Middle frontal gyrus (tissue), 1 donor: ENCODE measurements around the gene FUT7.
"Not testable (repeated sequence)": the region's sequence is repeated elsewhere in the genome, so short reads cannot be mapped to it uniquely, and the experiment has no call there.

Experiments used
- DNase-seq: peaks from one replicate; pipeline ENCODE4 v3.0.0-alpha.2; 2015; ENCODE audit warnings: low spot score; ENCODE audit errors: extremely low spot score

The FUT7 gene

DNA sequence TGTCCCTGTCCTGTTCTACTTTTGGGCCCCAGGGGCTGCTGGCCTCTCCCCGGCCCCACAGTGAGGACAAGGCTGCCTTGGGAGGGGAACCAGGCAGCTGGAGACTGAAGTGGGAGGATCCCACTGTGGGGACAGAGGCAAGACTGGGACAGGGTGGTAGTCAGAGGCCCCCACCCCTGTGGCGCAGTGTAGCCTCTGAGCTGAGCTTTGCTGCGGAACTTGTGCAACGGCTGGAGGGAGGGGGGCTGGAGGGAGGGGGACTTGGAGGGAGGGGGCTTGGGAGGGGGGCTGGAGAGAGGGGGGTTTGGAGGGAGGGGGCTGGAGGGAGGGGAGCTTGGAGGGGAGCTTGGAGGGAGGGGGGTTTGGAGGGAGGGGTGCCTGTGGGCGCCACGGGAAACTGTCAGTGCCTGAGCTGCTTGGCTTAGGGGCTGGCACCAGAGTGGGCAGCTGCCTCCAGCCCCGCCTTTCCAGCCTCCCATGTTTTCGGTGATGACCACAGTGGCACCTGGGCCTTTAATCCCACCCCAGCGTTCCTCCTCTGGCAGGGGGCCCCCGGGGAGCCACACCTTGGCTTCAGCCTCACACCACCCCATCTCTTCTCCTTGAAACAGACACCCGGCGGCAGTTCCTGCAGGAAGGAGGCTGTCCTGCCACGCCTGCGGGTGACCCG is 2.3 kb upstream of the FUT7 start:
- DNase-seq: no peak

DNA sequence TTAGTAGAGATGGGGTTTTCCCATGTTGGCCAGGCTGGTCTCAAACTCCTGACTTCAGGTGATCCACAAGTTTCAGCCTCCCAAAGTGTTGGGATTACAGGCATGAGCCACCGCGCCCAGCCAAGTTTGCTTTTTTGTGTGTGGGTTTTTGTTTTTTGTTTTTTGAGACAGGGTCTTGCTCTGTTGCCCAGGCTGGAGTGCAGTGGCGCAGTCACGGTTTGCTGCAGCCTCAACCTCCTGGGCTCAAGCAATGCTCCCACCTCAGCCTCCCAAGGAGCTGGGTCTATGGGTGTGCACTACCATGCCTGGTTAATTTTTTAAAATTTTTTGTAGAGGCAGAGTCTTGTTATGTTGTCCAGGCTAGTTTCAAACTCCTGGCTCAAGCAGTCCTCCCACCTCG is 1.6 kb upstream of the FUT7 start:
- not testable (repeated sequence) for DNase-seq

DNA sequence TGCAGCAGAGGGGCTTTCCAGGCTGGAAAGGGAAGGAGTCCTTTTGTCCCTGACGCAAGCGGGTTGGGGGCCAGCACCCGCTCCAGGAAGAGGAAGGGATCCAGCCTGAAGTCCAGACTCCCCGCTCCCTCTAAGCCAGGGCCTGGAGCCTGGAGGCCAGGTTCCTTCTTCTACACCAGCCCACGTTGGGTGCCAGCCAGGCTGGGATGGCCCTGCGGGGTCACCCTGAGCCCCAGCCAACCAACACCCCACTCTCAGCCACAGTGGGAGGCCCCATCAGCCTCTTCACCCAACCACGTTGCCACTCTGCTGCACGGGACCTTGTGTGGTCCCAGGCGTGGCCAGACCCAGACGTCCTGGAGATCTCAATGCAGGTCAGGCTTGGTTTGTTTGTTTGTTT is 970 bp upstream of the FUT7 start:
- DNase-seq: no peak

DNA sequence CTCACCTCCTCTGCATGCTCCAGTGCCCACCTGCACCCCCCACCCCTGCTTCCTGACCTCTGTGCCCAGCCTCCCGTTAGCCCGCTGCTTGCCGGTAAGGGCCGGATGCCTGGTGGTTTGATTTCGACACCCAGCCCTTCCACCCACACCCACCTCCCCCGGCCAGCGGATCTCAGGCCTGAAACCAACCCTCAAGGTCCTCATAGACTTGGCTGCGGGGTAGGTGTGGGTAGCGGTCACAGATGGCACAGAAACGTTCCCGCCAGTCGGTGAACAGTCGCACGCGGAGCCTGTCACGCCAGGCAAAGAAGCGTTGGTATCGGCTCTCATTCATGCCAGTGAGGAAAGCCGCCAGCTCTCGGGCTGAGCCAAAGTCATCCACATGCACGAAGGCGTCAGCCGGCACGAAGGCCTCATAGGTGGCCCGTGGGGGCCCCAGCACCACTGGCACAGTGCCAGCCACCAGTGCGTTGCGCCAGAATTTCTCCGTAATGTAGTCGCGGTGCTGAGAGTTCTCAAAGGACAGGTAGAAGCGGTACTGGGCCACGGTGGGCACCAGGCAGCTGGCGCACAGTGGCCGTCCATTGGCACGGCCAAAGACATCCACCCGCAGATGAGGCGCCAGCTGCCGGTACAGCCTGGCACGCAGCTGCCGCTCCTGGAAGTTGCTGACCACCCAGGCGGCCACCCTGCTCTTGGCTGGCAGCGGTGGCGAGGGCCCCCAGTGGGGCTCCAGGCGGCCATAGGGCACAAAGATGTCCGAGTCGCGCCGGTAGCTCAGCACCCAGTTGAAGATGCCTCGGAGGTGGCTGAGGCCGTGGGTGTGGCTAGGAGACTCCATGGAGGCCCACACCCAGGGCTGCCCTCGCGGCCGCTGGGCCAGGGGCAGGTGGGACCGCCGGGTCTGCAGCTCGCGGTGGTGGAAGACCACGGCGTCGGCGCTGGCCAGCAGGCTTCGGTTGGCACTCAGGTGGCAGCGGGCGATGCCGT is 1.1 kb downstream of the FUT7 start:
- no peak for DNase-seq

DNA sequence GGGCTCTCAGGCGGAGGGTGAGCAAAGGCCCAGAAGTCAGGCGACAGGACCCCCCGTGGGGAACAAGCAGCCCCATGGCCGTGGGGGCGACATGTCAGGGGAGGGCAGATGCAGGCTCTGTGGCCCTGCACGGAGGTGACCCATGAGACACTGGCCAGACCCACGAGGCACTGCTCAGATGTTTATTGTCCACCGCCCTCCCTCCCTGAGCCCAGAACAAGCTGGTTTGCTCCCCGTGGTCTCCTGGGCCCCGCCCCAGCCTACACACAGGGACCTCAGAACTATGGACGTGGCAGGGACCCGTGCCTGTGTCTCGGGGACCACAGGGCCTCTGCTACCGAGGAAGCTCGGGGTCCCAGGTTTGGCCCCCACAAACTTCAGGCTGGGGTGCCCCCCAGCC is 1.9 kb downstream of the FUT7 start:
- DNase-seq: no peak

DNA sequence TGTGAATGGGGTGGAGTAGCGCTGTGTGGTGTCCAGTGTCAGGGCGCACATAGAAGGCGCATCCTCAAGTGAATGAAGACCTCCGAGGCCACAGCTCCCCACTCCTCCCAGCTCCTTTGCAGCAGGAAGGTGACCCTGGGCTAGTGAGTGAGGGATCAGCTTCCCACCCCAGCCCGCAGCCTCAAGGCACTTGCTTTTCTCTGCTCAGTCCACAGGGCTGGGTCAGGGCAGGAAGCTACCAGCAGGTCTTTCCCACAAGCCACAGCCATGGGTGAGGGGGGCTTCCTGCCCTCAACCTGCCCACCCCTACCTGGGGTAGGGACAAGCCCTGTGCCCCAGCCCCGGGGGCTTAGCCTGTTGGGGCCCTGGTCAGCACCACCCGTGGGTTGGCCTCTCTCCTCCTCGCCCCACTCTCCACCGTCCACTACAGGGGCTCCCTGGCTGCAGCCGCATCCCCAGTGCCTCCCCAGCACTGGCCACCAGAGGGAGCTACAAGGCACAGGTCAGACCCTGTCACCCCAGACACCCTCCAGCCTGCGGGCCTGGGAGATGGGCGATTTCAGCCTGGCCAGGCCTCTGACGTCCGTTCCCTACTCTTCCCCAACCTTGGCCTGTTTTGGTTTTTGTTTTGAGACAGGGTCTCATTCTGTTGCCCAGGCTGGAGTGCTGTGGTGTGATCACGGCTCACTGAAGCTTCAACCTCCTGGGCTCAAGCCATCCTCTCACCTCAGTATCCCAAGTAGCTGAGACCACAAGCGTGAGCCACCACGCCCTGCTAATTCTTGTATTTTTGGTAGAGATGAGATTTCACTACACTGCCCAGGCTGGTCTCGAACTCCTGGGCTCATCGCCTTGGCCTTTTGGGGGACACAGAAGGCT is 2.6 kb downstream of the FUT7 start:
- no peak for DNase-seq

DNA sequence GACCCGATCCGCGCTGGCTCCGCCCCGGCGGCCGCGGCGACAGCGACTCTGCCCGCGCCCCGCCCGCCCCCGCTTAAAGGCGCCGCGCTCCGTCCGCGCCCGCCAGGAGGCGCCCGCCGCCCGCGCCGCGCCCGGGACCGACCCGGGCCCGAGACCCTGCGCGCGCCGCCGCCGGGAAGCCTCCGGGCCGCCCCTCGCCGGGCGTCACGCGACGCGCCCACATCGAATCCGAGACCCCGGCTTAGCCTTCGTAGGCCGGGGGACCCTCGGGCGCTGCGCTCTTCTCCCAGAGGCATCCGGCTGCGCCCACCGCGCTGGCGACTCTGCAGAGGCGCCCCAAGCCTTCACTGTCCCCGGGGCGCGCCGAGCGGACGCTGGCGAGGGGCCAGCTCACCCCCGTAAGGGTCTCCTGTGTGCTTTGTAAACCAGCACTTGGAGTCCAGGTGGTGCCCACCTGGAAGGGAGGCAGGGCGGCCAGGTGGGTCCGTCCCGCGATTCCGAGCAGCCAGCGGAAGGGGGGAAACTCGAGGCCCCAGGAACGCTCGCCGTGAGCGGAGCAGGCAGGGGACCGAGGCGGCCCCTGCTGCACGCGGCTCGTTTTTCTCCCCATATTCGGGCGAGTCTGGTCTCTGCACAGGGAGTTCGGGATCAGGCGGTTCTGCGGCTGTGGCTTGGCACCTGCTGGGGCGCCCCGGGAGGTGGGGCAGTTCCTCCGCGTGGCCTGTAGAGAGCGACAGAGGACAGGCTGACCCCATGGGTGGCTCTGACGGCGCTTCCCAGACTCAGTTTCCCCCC is 3.4 kb downstream of the FUT7 start:
- DNase-seq: peak; percentile 69

DNA sequence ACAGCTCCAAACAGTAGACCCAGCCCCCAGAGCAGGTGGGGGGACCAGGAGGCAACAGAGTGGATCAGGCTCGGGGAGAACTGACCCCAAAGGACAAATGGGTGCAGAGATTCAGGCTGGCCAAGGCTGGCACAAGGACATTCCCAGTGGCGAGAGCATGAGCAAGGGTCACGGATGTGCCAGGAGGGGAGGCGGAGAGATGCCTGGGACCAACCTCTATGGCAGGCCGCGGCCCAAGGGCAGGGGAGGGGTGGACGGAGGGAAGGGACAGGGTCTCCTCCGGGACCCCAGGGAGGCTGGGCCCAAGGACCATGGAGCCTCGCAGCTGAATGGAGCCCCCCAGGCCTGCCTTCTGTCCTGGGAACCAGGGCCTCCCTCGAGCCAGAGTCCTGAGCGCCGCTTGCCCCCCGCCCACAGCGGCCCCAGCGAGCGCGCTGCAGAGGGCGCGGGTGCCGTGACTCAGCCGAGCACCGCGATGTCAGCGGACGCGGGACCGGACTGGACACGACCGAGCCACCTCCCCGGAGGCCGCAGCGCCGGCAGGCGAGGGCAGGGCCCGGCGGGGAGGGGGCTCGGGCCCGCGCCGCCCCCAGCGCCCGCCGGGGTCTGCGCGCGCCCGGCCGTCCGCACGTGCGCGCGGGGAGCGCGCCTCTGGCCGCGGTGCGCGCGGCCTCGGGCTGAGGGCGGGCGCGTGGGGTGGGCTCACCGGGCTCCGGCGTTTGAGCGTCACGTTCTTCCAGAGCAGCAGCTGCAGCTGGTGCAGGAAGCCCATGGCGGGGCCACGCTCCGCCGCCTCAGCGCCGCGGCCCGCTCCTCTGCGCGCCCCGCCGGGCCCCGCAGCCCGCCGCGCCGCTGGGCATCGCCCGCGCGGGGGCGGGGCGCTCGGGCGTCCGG is 4.3 kb downstream of the FUT7 start, which contains the start of gene ABCA2:
Gene ABCA2, minus strand, starts transcription at position 869 of the 894 bp plus-strand sequence. Its CDS starts 97 bp downstream, at position 772.
- DNase-seq: no peak

DNA sequence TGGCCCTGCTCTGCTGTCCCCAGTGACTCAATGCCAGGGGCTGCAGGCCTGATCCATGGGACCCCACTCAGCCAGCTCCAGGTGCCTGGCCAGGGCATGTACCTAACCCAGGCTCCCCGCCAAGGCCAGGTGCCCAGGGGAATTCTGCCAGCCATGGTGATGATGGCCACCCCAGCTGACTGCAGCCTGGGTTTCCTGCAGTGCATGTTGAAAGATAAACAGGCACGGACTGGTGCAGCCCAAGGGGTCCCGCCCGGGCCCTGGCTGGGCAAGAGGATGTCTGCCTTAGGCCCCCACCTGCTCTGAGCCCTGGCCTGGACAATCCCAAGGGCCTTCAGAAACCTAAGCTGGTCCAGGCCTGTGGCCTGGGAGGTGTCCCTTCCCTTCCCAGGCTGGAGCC is 5.1 kb downstream of the FUT7 start:
- DNase-seq: no peak

DNA sequence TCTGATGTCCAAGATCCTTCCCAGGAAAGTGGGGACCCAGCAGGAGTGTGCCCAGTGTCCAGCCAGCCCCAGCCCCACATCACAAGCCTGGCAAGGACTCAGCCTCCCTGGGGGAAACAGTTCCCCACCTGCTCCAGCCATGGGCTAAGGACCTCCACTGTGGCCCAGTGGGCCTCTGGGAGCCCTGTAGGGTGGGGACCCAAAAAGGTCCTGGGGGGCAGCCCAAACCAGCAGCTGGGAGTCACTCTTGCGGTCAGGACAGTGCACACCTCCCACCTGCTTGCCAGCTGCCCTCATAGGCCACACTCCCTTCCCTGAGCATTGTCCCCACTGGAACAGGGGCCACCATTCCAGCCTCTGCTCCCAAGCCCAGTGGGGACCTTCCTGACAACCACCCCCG is 5.5 kb downstream of the FUT7 start:
- DNase-seq: no peak

DNA sequence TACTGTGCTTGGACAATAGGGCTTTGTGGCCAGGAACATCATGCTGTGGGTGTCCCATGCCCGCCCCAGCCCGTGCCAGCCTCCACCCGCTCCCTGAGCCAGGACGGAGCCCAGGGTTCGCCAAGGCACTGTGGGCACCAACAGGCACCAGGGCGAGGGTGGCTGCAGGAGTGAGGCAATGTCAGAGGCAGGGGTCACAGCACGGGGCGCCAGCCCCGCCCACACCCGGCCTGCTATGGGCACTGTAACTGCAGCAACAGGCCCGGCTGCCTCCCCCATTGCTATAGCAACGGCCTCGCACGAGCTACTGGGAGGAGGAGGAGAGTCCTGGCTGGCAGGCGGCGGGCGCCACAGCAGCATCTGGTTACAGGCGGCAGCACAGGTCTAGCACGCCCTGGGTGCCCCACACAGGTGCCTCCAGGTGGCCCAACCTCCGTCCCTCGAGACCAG is 6.3 kb downstream of the FUT7 start:
- DNase-seq: peak; percentile 88

DNA sequence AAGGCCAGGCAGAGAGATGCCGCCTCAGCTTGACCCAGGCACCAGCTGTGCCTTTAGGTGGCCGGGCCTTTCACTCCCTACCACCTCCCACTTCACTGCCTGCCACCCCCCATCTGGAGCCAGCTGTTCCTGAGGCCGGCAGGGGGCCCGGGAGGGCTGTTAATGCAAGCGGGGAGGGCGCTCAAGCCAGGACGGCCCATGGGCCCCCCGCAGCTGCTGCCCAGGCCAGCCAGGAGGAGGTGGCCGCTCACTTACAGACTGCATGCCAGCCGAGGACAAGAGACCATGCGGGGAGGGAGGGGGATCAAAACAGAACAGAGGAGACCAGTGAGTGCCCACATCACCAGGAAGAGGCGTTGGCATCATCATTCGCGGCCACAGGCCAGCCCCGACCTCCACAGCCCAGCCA is 8.3 kb downstream of the FUT7 start:
- no peak for DNase-seq

DNA sequence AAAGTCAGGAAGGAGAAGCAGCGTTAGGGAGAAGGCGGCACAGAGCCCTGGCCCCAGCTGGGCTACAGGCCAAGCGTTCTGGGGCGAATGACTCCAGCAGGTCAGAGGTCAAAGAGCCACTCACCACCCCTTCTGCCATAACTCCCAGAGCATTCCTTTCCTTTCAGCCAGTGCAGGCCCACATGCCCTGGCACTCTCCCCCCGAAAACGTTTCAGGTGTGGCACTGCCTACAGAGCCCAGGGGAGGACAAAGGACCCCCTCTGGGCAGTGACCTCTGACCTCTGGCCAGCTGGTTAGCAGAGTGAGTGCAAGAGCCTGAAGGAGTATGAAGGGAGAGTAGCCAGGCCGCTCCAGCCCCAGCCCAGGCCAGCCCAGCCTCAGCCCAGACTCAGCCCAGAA is 8.7 kb downstream of the FUT7 start:
- no peak for DNase-seq

DNA sequence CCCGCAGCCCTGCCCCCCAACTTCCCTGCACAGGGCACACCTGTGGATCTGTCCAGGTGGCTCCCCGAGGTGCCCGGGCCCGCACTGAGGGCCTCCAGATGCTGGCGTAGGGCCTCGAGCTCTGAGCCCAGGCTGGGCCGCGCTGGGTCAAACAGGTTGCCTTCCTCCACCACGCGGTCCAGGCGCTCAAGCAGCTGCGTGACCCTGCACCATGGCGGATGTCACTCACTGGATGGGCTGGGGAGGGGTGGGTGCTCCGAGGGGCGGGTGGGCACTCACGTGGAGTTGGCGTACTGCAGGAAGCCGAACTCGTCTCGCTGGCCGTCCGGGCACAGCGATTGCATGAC is 9.3 kb downstream of the FUT7 start:
- no peak for DNase-seq

DNA sequence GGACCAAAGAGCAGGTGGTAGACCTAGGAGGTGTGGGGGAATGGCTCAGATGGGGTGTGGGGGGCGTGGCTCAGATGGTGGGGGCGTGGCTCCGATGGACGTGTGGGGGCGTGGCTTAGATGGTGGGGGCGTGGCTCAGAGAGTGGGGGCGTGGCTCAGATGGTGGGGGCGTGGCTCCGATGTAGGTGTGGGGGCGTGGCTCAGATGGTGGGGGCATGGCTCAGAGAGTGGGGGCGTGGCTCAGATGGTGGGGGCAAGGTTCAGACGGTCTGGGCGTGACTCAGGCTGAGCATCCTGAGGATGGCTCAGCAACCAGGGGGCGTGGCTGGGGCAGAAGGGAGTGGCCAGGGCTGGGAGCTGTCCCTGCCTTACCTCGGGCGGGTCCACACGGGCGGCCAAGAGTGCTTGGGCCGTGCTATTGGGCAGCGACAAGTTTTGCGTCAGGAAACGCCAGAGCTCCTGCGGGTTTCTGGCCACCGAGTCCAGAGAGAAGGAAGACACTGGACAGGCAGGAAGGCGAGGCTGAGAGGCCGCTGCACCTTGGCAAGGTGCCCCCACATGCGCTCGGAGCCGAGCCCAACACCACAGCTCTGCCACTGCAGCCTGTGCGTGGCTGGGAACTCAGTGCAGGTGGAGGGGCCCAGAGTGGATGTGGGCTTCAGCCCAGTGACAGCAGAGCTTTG is 9.8 kb downstream of the FUT7 start:
- peak; percentile 60 for DNase-seq

DNA sequence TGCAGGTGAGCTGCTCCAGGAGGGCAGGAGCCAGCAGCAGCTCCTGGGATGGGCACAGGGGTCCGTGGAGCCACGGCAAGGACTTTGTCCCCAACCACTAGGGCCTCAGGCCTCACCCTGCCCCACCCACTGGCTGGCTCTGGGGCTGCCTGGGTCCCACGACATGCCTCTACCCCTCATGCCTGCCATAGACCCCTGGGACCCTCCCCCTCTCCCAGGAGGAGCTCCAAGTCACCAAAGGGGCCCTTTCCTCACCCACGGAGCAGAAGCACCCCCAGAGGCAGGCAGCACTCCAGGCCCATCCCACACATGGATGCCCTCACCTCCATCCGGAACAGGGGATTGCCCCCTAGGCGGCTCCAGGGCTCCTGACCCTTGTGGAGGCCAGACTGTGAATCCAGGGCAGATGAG is 10.3 kb downstream of the FUT7 start:
- no peak for DNase-seq

DNA sequence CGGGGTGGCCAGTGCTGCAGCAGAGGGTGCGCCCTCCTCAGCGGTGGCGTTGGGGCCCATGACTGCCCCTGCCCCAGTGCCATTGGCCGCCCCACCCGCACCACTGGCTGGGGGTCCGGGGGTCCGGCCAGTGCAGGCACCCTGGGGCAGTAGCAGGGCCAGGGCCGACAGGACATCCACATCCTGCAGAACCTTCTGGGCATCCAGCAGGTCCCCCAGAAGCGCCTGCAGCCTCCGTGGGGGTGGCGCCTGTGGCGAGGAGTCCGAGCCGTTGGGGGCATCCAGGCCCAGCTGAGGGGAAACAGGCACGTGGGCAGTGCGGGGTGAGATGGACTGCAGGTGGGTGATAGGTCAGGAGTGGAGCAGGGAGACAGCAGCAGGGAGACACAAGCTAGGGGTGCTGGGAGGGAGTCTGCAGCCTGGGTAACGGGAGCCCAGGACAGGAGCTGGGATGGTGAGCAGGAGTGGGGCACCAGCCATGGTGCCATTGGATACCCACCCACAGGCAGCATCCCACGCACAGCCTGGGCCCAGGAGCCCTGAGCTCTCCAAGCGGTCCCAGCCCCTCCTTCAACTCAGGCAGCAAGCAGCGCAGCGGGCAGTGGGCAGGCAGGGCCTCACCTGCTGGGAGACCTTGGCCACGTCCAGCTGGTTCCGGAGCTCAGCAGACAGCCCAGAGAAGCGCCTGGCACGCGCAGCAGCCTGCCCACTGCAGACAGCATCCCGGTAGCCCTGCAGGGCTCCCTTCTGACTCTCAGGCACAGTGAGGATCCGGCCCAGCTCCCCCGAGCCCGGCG is 10.9 kb downstream of the FUT7 start:
- DNase-seq: no peak
